ENCODE results near the gene SPRED1. TPM values are rescaled to one million over a fixed set of nuclear protein-coding genes. Genes with fewer than 3 reads are reported as not detected.
"Not testable (repeated sequence)": the region's sequence is repeated elsewhere in the genome, so short reads cannot be mapped to it uniquely, and the experiment has no call there.

The SPRED1 gene
- total RNA-seq, 1 donor from 2014 or later = 33.7 TPM

DNA sequence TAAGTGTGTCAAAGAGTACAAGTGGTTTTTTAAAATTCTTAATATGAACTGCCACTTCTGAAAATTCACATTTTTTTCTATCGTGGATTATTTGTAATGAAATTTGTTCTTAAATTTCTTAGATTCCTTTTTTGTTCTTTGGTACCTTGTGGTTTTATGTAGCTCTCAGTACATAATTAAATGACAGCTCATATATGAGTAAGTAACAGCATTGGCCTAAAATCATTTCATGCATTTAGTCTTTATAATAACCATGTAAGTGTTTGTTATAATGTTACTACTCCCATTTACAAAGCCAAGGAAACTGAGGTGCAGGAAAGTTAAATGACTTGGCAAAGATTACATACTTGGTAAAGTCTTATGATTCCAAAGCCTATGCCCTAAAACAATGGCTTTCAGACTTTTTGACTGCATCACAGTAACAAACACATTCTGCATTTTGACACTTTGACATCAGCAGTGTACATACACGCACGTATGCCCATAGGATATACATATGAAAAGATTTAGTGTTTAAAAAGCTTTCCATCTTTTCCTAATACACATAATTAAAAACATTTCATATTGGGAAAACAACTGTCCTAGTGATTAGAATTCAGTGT lies 14.9 kb downstream of the SPRED1 start:
- TF ChIP-seq, protein P1, sequence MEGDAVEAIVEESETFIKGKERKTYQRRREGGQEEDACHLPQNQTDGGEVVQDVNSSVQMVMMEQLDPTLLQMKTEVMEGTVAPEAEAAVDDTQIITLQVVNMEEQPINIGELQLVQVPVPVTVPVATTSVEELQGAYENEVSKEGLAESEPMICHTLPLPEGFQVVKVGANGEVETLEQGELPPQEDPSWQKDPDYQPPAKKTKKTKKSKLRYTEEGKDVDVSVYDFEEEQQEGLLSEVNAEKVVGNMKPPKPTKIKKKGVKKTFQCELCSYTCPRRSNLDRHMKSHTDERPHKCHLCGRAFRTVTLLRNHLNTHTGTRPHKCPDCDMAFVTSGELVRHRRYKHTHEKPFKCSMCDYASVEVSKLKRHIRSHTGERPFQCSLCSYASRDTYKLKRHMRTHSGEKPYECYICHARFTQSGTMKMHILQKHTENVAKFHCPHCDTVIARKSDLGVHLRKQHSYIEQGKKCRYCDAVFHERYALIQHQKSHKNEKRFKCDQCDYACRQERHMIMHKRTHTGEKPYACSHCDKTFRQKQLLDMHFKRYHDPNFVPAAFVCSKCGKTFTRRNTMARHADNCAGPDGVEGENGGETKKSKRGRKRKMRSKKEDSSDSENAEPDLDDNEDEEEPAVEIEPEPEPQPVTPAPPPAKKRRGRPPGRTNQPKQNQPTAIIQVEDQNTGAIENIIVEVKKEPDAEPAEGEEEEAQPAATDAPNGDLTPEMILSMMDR (IDR thresholded peaks at IDR 0.05) = no peak
- no peak for DNase-seq (ENCODE audit: extremely low spot score, unreplicated experiment)
- Mint-ChIP-seq H3K4me1 (ENCODE audit: unreplicated experiment) (peaks cover 34% of the 10 kb centered on the region), H3K4me3 (ENCODE audit: unreplicated experiment) (no peak overlapping the region), H3K27me3 (ENCODE audit: unreplicated experiment) (no peaks in the 10 kb centered on the region), H3K36me3 (ENCODE audit: unreplicated experiment) (peaks cover 9% of the 10 kb centered on the region), H3K27ac (ENCODE audit: unreplicated experiment) (peak overlapping the region; percentile 27), H3K9me3 (ENCODE audit: unreplicated experiment) (no peaks in the 10 kb centered on the region)

DNA sequence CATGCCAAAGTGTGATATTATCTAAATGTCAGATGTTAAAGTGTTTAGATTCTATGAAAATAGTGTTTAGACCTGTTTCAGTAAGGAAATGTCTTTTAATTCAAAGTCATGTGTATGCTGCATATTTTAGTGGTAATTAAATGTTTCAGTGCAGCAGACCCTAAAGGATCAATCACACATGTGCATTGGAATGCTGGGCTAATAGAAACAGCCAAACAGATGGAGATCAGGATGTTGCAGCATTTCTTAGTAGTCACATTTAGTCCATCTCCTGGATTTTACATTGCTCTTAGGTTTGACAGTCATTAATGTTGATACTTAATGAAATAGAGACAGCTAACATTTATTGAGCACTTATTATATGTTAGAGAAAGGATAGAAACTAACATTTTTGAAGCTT lies 18.5 kb downstream of the SPRED1 start:
- TF ChIP-seq, protein P1 (IDR thresholded peaks at IDR 0.05) = no peak
- Mint-ChIP-seq H3K4me3 (ENCODE audit: unreplicated experiment) (no peak overlapping the region), H3K27ac (ENCODE audit: unreplicated experiment) (no peak overlapping the region), H3K36me3 (ENCODE audit: unreplicated experiment) (peaks cover 9% of the 10 kb centered on the region), H3K27me3 (ENCODE audit: unreplicated experiment) (no peaks in the 10 kb centered on the region), H3K4me1 (ENCODE audit: unreplicated experiment) (peaks cover 53% of the 10 kb centered on the region), H3K9me3 (ENCODE audit: unreplicated experiment) (no peaks in the 10 kb centered on the region)
- no peak for DNase-seq (ENCODE audit: extremely low spot score, unreplicated experiment)

DNA sequence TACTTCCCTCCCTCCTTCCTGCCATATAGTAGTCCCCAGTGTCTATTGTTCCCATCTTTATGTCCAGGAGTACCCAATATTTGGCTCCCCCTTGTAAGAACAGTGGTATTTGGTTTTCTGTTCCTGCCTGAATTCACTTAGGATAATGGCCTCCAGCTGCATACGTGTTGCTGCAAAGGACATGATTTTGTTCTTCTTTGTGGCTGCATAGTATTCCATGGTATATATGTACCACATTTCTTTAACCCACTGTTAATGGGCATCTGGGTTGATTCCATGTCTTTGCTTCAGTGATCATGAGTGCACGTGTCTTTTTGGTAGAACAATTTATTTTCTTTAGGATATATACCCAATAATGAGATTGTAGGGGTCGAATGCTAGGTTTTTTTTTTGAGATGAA lies 19.3 kb downstream of the SPRED1 start:
- Mint-ChIP-seq H3K27me3 (ENCODE audit: unreplicated experiment) (no peaks in the 10 kb centered on the region), H3K4me1 (ENCODE audit: unreplicated experiment) (peaks cover 51% of the 10 kb centered on the region), H3K4me3 (ENCODE audit: unreplicated experiment) (no peak overlapping the region), H3K27ac (ENCODE audit: unreplicated experiment) (no peak overlapping the region), H3K9me3 (ENCODE audit: unreplicated experiment) (no peaks in the 10 kb centered on the region), H3K36me3 (ENCODE audit: unreplicated experiment) (peaks cover 9% of the 10 kb centered on the region)
- TF ChIP-seq, protein P1 (IDR thresholded peaks at IDR 0.05) = no peak
- no peak for DNase-seq (ENCODE audit: extremely low spot score, unreplicated experiment)

DNA sequence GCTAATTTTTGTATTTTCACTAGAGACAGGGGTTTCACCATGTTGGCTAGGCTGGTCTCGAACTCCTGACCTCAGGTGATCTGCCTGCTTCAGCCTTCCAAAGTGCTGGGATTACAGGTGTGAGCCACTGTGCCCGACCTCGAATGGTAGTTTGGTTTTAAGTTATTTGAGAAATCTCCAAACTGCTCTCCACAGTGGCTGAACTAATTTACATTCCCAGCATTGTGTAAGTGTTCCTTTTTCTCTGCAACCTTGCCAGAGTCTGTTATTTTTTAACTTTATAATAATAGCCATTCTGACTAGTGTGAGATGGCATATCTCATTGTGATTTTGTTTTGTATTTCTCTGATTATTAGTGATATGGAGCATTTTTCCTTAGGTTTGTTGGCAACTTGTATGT lies 19.8 kb downstream of the SPRED1 start:
- not testable (repeated sequence) for H3K9me3 Mint-ChIP-seq (ENCODE audit: unreplicated experiment); DNase-seq (ENCODE audit: extremely low spot score, unreplicated experiment); H3K36me3 Mint-ChIP-seq (ENCODE audit: unreplicated experiment); H3K27me3 Mint-ChIP-seq (ENCODE audit: unreplicated experiment); H3K4me3 Mint-ChIP-seq (ENCODE audit: unreplicated experiment); H3K27ac Mint-ChIP-seq (ENCODE audit: unreplicated experiment)
- H3K4me1 Mint-ChIP-seq (ENCODE audit: unreplicated experiment) = peaks cover 49% of the 10 kb centered on the region

DNA sequence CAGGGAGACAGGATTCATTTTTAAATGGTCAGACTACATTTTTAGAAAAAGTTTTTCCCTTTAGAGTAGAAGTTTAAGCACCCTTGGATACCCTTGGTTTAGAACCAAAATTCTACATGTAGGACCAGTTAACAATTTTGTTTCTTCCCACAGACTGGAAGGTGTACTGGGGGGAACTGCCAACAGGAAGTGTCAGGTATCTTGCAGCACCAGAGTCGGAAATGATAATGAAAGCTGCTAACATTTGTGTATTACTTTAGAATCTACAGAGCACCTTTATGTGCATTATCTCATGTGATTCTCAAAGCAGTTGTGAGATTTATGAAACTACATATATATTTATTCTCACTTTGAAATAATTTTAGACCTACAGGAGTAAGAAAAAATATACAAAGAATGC lies 21.5 kb downstream of the SPRED1 start:
- peaks cover 41% of the 10 kb centered on the region for H3K4me1 Mint-ChIP-seq (ENCODE audit: unreplicated experiment)
- H3K36me3 Mint-ChIP-seq (ENCODE audit: unreplicated experiment) = peaks cover 11% of the 10 kb centered on the region
- H3K9me3 Mint-ChIP-seq (ENCODE audit: unreplicated experiment) = no peaks in the 10 kb centered on the region
- no peak overlapping the region for H3K4me3 Mint-ChIP-seq (ENCODE audit: unreplicated experiment)
- DNase-seq (ENCODE audit: extremely low spot score, unreplicated experiment) = no peak
- H3K27ac Mint-ChIP-seq (ENCODE audit: unreplicated experiment) = no peak overlapping the region
- TF ChIP-seq, protein P1 (IDR thresholded peaks at IDR 0.05) = no peak
- H3K27me3 Mint-ChIP-seq (ENCODE audit: unreplicated experiment) = no peaks in the 10 kb centered on the region

DNA sequence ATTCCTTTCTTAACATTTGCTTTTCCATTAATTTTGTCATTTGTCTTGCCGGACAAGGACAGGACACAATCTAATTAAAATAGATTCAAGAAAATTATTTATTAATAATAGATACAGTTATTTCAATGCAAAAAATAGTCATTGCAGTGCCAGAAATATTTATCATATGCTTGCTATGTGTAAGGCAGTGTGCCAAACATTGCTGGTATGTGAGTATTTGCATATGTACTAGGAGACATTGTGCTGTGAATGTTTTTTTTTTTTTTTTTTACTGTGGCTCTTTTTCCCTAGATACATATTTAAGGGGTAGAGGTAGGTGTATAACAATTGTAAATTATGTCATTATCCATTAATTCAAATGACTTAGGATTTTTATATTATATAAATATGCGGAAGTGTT lies 23.3 kb downstream of the SPRED1 start:
- Mint-ChIP-seq H3K27ac (ENCODE audit: unreplicated experiment) (no peak overlapping the region), H3K4me1 (ENCODE audit: unreplicated experiment) (peaks cover 39% of the 10 kb centered on the region), H3K27me3 (ENCODE audit: unreplicated experiment) (no peaks in the 10 kb centered on the region), H3K9me3 (ENCODE audit: unreplicated experiment) (no peaks in the 10 kb centered on the region), H3K4me3 (ENCODE audit: unreplicated experiment) (no peak overlapping the region), H3K36me3 (ENCODE audit: unreplicated experiment) (peaks cover 5% of the 10 kb centered on the region)
- DNase-seq (ENCODE audit: extremely low spot score, unreplicated experiment) = no peak
- TF ChIP-seq, protein P1 (IDR thresholded peaks at IDR 0.05) = no peak

DNA sequence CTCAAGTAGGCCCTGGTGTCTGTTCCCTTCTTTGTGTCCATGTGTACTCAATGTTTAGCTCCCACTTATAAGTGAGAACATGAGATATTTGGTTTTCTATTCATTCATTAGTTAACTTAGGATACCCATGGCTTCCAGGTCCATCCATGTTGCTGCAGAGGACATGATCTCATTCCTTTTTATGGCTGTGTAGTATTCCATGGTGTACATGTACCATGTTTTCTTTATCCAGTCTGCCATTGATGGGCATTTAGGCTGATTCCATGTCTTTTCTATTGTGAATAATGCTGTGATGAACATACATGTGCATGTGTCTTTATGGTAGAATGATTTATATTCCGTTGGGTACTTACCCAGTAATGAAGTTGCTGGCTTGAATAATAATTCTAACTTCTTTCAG lies 24.6 kb downstream of the SPRED1 start:
- H3K27me3 Mint-ChIP-seq (ENCODE audit: unreplicated experiment); DNase-seq (ENCODE audit: extremely low spot score, unreplicated experiment); H3K9me3 Mint-ChIP-seq (ENCODE audit: unreplicated experiment); H3K4me3 Mint-ChIP-seq (ENCODE audit: unreplicated experiment); H3K27ac Mint-ChIP-seq (ENCODE audit: unreplicated experiment); H3K36me3 Mint-ChIP-seq (ENCODE audit: unreplicated experiment): not testable (repeated sequence)
- peaks cover 41% of the 10 kb centered on the region for H3K4me1 Mint-ChIP-seq (ENCODE audit: unreplicated experiment)

Data from osteocyte (in vitro differentiated cells).